Pons (tissue), 1 donor: Measurements from ENCODE around the gene XRRA1.
A peak's percentile ranks its signal among the peaks of the same experiment; 100 is the strongest.
"Not testable (repeated sequence)": the region's sequence is repeated elsewhere in the genome, so short reads cannot be mapped to it uniquely, and the experiment has no call there.

ENCODE experiments used
- DNase-seq: peaks from one replicate; pipeline ENCODE4 v3.0.0-alpha.2; 2016; ENCODE audit warnings: low spot score

The XRRA1 gene, protein sequence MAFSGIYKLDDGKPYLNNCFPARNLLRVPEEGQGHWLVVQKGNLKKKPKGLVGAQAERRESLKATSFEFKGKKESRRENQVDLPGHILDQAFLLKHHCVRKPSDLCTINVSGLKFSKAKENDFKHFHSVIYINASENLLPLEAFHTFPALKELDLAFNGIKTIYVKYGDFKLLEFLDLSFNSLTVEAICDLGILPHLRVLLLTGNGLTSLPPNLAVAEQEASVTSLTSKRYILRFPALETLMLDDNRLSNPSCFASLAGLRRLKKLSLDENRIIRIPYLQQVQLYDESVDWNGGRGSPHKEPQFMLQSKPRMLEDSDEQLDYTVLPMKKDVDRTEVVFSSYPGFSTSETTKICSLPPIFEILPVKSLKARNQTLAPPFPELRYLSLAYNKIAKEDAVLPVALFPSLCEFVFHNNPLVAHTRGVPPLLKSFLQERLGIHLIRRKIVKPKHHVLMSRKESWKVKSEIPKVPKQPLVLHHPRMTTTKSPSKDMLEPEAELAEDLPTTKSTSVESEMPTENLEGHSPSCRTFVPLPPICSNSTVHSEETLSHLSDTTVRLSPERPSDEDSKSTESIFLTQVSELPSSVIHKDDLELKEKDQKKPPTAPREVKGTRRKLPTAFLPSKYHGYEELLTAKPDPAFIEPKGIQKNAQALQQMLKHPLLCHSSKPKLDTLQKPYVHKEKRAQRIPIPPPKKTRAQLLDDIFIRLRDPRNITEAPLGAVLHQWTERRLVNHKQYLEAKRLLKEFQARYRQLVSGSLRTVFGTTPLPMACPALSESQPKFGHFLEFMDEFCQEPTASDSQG

DNA sequence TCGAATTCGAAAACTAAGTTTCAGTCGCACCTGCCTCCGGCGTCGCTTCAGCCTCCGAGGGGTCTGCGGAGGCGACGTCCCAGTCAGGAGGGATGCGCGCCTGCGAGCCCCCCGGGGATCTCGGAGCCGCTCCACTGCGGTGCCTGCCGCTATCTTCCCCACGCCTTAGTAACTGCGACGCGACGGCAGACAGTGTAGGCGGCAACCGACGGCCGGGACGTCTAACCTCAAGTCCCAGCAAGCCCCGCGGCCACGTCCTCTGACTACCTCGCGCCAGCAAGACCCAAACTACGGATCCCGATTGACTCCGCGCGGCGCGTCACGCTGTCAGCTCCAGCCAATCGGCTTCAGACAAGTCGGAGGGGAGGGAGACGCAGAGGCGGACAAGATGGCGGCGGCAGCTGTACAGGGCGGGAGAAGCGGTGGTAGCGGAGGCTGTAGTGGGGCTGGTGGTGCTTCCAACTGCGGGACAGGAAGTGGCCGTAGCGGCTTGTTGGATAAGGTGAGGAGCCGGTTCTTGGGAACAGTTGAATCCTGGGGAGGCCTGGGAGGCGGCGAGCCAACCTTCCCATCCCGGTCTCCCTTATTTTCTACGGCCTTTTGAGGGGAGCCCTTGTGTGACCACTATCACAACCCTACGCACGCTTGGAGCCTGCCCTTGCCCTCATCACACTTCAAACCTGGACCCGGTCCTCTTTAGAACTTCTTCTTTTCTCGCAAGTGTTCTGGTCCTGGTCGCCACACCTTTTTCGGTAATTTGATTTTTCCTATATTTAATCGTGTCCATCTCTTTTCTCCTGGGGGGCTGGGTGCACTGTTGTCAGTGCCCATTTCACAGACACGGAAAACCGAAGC, at the start of gene XRRA1, which contains the start of gene SPCS2:
Gene XRRA1, minus strand, starts transcription at position 194 of the 855 bp plus-strand sequence. CDS start 8,213 bp downstream, outside the sequence.
Gene SPCS2, plus strand, starts transcription at position 369 of the 855 bp plus-strand sequence. Its CDS starts 20 bp downstream, at position 389.
- peak; percentile 98 for DNase-seq

DNA sequence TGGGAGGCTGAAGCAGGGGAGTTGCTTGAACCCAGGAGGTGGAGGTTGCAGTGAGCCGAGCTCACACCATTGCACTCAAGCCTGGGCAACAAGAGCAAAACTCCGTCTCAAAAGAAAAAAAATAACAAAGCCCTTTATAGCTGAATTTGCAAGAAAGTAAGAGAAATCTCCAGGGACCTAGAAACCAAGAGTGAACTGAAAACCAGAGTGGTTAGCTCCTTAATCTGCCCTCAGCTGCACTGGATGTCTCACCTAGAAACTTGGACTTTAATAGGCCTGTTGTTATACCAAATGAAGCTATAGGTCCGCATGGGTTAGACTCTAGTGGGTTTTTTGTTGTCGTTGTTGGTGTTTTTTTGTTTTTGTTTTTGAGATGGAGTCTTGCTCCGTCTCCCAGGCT, 44.0 kb upstream of the XRRA1 start:
- DNase-seq: no peak

DNA sequence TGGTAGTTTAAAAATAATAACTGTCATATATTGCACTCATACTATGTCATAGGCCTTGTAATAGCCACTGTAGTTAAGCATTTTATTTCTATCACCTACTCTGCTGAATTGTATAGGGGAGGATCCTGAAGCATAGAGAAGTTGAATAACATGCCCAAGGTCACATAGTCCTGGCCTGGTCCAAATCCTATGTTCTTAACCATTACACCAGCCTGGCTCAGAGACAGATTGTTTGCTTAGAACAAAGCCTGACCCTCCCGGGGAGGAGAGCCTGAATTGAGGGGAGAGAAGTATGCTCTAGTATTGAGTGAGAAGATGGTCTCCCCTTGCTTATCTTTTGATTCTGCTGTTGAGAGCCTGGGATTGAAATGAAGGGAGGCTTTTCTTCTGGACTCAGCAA, 42.0 kb upstream of the XRRA1 start:
- no peak for DNase-seq

DNA sequence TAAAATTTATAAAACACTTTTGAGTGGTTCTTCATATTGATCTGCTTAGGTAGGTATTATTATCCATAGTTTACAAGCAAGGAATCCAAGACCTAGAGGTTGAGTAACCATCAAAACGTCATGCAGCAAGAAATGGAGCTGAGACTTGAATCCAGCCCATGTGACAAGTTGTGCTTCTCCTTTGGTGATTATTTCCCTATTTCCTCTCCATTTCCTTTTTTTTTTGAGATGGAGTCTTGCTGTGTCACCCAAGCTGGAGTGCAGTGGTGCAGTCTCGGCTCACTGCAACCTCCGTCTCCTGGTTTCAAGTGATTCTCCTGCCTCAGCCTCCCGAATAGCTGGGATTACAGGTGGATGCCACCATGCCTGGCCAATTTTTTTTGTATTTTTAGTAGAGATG, 41.3 kb upstream of the XRRA1 start:
- DNase-seq: not testable (repeated sequence)

DNA sequence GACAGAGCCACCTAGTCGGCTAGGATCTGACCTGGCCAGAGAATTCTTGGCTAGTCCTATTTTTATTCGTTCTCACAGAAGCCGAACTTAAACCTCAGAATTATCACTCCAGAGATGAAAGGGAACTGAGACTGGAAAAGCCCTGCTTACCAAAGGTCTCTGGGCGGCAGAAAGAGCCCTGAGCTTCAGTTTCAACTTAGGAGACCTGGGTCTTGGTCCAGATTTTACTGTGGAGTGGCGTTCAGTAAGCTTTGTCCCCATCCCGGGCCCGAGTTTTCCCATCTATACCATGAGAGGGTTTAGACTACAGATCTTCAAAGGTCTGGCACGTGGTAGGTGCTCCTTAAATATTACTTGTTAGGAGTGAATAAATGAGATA, 40.4 kb upstream of the XRRA1 start:
- no peak for DNase-seq

DNA sequence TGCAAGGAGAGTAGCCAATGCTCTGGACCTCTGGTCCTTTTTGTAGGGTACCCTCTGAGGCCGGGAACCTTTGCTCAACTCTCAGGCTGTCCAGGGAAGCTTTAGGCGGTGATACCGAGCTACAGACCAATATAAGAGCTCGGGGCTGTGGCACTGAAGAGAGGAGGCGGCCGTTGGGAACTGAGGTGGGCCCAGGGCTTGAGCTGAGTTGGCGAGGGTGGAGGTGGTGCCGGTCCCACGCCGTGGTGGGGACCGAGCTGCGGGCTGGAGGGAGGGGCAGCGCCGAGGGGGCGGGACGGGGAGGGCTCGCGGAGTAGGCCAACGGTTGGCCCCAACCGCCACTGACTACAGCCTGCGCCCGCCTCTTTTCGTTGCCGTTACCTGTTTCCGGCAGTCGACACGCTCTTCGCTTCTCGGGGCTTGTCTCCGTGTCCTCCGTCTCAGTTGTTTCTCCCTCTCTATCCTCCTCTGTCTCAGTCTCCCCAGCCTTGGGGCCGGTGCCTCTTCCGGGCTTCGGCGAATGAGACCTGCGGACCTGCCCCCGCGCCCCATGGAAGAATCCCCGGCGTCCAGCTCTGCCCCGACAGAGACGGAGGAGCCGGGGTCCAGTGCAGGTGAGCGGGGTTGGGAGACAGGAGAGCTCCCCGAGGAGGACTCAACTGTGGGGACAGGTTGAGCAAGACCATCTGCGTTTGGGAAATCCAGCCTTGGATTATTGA, 39.8 kb upstream of the XRRA1 start, which contains the start of gene NEU3:
Gene NEU3, plus strand, starts transcription at position 393 of the 719 bp plus-strand sequence. Its CDS starts 128 bp downstream, at position 521.
- DNase-seq: peak; percentile 37

DNA sequence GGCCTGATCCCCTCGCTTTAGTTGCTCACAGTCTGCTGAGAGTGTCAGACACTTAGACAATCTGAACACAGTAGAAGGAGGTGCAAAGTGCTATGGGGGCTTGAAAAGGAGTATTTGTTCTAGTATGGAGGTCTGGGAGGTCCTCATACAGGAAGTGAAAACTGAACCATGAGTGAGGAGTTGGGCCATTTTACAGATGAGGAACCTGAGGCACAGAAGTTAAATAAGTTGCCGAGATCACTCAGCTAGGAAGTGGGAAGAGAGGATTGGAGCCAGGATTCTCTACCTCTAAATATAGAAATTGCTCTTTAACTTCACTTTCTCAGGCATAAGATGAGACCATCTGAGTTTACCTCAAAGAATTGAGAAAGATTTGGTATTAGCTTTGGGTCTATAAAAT, 35.8 kb upstream of the XRRA1 start:
- no peak for DNase-seq

DNA sequence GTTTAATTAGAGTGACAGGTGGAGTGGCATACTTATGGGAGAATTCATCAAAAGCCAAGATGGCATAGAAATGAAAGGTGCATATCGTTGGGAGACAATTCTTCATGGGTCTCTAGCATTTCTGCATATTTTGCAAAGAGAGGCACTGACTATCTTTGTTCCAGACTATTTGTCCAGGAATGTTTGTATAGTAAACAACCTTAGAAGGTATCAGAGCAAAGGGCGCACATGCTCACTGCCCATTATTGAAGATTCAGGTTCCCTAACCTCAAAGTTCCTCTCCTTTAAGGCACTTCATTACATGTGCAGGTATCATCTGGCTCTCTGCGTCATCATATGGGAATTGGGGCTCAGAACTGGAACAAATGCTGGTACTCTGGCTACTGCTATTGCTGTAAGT, 35.2 kb upstream of the XRRA1 start:
- DNase-seq: no peak

DNA sequence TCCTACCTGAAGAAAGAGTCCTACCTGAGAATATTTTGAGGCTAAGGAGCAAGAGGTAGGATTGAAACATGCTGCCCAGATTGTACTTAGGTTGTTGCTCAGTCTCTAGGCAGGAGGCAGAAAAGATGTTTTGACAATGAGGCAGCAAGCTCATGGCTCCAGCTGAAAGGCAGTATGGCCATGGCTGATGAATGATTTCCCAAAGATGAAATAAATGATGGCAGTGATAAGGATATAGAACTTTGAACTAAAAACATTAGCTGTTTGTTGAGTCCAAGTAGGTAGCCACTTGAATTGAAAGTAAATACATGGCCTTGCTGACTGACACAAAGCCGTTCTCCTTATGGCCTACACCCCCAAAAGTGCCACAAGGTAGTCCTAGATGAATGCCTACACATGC, 33.0 kb upstream of the XRRA1 start:
- no peak for DNase-seq

DNA sequence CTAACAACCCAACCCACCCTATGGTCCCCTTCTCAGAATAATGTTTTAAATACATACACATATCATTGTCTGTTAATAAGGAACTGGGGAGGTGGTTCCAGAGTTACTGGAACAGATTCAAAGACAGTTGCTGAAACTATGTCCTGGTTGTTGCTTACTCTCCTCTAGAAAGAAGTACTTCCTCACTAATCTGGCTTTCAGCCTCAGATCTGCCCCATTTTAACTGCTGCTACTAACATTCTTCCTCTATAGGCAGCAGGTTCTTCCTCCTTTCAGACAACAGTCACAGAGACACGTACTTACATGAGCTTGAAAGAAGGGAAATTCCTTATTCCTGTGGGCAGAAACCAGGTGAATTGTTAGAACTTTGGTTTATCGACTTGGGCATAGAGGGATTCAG, 31.7 kb upstream of the XRRA1 start:
- DNase-seq: no peak

DNA sequence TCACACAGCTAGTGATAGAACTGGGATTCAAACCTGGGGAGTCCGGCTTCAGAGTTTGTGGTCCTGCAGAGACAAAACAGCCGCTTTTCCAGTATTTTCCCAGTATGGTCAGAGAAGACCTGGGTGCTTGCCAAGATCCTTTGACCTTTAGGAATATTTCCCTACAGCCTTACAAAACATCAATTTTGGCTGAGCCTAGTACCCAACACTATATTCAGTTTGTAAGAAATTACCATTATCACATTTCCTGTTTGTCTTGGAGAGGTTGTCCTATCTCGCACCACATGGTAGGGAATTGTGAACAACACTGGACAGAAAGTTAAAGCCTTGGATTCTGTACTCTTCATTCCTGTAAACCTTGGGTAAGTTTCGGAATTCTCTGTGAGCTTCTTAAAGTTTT, 29.1 kb upstream of the XRRA1 start:
- no peak for DNase-seq

DNA sequence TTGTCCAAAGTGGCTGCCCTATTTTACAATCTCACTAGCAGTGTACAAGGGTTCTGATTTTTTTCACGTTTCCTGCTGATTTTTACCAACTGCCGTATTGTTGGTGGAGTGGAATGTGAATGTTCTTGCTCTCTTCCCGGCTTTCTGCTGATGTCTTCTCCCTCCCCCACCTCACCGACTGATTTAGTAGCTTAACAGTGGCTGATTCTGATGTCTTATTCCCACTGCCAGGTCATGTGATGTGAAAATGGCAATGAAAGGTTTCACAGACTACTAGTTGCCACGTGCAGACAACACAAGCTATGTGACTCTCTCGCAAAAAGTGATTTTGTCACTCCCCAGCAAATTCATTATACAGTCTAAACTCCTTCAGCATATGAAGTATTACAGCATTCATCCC, 22.5 kb upstream of the XRRA1 start:
- DNase-seq: peak; percentile 77

DNA sequence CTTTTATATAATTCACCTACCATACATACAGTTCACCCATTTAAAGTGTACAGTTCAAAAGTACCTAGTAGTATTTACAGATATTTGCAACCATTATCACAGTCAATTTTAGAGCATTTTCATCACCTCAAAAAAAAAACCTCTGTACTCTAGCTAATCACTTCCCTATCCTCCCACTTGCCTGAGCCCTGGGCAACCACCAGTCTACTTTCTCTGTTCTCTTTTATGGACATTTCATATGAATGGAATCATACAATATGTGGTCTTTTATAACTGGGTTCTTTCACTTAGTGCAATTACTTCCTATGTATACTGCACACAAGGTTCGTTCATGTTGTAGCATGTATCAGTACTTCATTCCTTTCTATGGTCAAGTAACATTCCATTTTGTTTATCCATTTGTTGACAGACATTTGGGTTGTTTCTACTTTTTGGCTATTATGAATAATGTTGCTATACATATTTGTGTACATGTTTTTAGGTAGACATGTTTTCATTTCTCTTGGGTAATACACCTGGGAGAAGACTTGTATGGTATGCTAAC, 22.0 kb upstream of the XRRA1 start:
- DNase-seq: no peak

DNA sequence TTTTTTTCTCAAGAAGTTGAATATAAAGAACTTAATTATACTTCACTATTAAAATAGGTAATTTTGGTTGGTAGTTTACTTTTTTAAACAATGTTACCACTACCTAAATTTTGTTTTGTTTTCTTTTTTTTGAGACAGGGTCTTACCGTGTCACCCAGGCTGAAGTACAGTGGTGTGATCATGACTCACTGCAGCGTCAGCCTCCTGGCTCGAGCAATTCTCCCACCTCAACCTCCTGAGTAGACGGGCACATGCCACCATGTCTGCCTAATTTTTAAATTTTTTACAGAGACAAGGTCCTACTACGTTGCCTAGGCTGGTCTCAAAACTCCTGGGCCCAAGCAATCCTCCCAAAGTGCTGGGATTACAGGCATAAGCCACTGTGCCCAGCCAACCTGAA, 17.8 kb upstream of the XRRA1 start:
- no peak for DNase-seq

DNA sequence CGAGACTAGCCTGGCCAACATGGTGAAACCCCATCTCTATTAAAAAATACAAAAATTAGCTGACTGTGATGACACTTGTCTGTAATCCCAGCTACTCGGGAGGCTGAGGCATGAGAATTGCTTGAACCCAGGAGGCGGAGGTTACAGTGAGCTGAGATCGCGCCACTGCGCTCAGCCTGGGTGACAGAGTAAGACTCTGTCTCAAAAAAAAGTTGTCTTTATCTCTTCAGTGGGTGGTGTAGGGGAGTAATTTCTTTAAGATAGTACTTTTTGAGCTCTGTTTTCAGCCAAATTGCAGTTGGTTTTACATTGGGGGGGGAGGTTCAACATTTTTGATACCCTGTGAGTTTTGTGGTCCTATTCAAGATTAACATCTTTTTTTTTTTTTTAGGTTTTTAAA, 11.2 kb upstream of the XRRA1 start:
- not testable (repeated sequence) for DNase-seq

DNA sequence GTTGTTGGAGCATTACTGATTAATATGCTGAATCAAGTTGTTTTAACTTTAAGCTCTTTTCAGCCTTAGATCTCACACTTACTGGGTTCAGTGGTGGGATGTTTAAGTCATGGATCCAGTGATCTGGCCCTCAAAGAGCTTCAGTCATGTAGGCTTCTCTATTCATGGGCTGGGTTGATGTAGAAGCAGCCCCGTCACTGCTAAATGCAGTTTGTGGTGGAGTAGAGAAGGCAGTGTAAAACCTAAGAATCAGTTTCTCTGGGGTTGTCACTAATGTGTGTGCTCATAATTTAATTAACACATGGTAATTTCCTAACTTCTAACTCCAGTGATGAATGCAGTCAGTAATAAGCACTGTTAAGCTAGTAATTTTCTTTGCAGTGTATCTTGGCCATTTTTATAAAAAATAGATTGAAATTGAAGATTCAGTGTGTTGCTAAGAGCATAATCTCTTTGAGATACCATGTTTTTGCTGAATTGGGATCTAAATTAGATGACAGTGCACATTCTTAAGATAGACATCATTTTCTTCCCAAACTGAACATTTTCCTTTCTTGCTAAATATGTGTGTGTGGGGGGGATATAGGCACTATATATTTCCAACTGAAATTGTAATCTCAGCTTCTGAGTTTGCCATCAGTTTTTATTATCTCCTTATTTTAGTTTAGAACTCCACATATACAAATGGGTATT, 9.2 kb upstream of the XRRA1 start:
- DNase-seq: no peak

DNA sequence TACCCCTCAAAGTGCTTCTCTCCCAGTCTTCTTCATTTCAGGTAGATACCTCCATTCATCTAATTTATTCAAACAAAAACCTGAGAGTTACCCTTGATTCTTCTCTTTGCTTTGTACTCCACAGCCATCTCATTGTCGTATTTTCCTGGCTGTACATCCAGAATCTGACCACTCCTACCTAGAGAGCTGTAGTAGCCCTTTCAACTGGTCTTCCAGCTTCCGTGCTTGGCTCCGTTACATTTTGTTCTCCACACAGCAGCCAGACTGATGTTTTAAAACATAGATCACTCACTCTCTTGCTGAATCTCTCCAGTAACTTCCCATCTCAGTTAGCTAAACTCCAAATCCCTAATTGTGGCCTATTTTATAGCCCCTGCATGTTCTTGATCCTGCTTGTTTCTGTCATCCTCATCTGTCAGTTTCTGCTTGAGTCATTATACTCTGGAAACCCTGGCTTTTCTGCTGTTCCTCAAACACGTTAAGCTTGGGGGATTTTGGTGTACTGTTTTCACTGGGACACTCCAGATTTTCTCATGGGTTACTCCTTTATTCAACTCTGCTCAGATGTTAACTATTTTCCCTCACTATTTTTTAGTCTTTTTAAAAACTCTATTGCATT, 7.6 kb upstream of the XRRA1 start:
- no peak for DNase-seq

DNA sequence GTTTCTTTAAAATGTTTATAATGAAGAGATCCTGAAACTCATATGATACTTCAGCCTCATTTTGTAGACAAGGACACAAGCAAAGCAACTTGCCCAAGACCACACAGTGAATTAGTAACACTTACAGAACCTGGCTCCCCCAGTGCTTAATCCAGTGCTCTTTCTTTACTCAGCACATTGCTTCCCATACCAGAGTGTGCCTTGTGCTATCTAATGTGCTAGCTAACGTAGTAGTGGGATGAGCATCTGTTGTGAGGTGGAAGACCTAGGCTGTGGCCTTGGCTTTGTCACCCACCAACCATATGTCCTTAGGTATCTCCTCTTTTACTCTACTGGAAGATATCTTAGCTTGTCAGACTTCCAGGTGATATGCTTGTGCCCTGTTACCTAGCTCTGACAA, 5.3 kb upstream of the XRRA1 start:
- DNase-seq: no peak

DNA sequence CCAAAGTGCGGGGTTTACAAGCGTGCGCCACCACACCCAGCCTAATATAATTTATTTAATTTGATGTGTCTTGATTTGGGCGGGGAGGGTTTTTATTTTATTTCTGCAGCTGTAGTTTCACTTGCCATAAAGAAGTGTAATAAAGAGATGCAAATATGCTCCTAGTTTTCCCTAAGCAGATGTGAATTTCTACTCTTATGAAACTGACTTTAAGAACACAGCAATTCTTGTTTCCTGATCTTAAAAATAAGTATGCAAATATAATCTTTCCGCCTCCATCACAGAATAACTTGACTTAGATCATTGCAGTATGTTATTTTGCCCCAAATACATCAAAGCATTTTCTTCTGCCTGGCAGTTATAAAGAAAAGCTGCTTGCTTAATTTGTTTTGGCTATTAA, 4.6 kb upstream of the XRRA1 start:
- no peak for DNase-seq

DNA sequence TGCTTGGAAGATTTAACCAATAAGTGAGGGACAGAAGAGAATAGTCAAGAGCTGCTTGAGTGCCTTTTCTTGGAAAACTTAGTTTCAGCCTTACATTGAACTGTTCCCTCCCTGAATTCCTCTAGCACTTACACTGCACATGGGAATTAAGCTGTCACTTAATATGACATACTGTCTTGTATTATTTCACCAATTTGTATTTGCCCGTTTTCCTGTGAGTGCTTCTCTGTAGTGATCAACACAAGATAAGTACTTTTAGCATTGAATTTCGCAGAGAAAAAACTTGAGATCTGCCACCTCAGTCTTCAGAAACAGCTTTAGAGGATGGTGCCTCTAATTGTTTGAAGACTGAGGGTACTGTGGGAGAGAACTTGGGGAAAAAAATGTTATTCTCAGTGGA, 3.9 kb upstream of the XRRA1 start:
- DNase-seq: no peak
